HG02759 (cell line): ENCODE data around the gene ABCA2.

Source experiments
- ATAC-seq: cut with Tn5 transposase; IDR thresholded peaks from one replicate; pipeline ENCODE4 v1.9.1; 2021; ENCODE audit warnings: mild to moderate bottlenecking, moderate library complexity; ENCODE audit not compliant: unreplicated experiment

The ABCA2 gene

GRCh38 chr9:137027369-137028262 is at the start of gene ABCA2:
Gene ABCA2, minus strand, starts transcription at chr9:137028237. Its CDS starts 97 bp downstream, at chr9:137028140.
- ATAC-seq: peak; percentile 18

GRCh38 chr9:137077010-137077747 is 49.1 kb upstream of the ABCA2 start, which contains the start of gene UAP1L1:
Gene UAP1L1, plus strand, starts transcription at chr9:137077517. Its CDS starts 16 bp downstream, at chr9:137077533.
- ATAC-seq: peak; percentile 65

- no peak for ATAC-seq
Observed at GRCh38 chr9:137076636-137077009, 48.6 kb upstream of the ABCA2 start.

GRCh38 chr9:137075275-137075775 is 47.3 kb upstream of the ABCA2 start:
- ATAC-seq: no peak

GRCh38 chr9:137074657-137075274 is 46.7 kb upstream of the ABCA2 start:
- ATAC-seq: no peak

GRCh38 chr9:137073992-137074399 is 46.0 kb upstream of the ABCA2 start:
- ATAC-seq: no peak

GRCh38 chr9:137071282-137071681 is 43.2 kb upstream of the ABCA2 start:
- no peak for ATAC-seq

- ATAC-seq: peak; percentile 20
Observed at GRCh38 chr9:137070906-137071275, 42.9 kb upstream of the ABCA2 start.

- peak; percentile 80 for ATAC-seq
Observed at GRCh38 chr9:137070201-137070905, 42.3 kb upstream of the ABCA2 start, which contains the start of gene SAPCD2. Gene SAPCD2, minus strand, starts transcription at chr9:137070557. Its CDS starts 97 bp downstream, at chr9:137070460.

- ATAC-seq: peak; percentile 16
Observed at GRCh38 chr9:137069508-137070091, 41.6 kb upstream of the ABCA2 start.

- no peak for ATAC-seq
Observed at GRCh38 chr9:137068539-137069507, 40.8 kb upstream of the ABCA2 start.

- ATAC-seq: peak; percentile 37
Observed at GRCh38 chr9:137067860-137068538, 40.0 kb upstream of the ABCA2 start.

- ATAC-seq: no peak
Observed at GRCh38 chr9:137066096-137066861, 38.2 kb upstream of the ABCA2 start.

- ATAC-seq: no peak
Observed at GRCh38 chr9:137065336-137065967, 37.4 kb upstream of the ABCA2 start.

- ATAC-seq: no peak
Observed at GRCh38 chr9:137064880-137065164, 36.8 kb upstream of the ABCA2 start.

GRCh38 chr9:137064027-137064879 is 36.2 kb upstream of the ABCA2 start:
- no peak for ATAC-seq
